Measurements from ENCODE around the gene PTPN1.

DNA sequence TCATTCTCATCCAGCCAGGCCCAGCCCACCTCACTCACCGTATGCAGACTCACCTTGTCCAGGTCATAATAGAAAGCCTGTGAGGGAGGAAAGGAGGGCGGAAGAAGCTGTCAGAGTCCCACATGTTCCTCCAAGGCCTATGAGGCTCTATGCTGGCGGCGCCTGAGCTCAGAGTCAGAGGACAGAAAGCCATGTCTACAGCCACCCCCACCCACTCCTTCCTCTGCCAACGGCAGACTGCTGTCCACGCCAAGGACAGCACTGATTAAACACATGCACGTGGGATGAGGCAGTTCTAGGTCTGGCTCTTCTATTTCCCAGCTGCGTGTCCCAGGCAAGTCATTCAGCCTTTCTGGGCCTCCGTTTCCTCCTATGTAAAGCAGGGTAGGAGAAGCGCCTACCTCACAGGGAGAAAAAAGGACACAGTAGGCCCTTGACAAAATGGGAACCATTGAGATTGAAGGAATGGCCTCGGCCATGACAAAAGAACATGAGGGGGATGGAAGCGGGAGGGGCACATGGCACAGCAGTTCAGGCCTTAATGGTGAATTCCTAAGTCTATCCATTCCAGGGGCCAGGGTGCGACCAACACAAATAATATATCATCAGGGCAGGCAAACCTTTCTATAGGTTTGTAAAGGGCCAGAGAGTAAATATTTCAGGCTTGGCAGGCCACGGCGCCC lies 101.1 kb downstream of the PTPN1 start:
- TF ChIP-seq, protein P1, sequence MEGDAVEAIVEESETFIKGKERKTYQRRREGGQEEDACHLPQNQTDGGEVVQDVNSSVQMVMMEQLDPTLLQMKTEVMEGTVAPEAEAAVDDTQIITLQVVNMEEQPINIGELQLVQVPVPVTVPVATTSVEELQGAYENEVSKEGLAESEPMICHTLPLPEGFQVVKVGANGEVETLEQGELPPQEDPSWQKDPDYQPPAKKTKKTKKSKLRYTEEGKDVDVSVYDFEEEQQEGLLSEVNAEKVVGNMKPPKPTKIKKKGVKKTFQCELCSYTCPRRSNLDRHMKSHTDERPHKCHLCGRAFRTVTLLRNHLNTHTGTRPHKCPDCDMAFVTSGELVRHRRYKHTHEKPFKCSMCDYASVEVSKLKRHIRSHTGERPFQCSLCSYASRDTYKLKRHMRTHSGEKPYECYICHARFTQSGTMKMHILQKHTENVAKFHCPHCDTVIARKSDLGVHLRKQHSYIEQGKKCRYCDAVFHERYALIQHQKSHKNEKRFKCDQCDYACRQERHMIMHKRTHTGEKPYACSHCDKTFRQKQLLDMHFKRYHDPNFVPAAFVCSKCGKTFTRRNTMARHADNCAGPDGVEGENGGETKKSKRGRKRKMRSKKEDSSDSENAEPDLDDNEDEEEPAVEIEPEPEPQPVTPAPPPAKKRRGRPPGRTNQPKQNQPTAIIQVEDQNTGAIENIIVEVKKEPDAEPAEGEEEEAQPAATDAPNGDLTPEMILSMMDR (IDR thresholded peaks at IDR 0.05 in 4 of 5, conservative IDR thresholded peaks at IDR 0.05 in 1 of 5) = no peak
- TF ChIP-seq POLR2A (IDR thresholded peaks at IDR 0.05) = no peak

Measured in gastrocnemius medialis (tissue), 4 donors.